ENCODE results near the gene SAXO2. TPM values are rescaled to one million over a fixed set of nuclear protein-coding genes. Genes with fewer than 3 reads are reported as not detected.
"Not testable (repeated sequence)": the region's sequence is repeated elsewhere in the genome, so short reads cannot be mapped to it uniquely, and the experiment has no call there.

SAXO2 gene
- total RNA-seq, 3 donors from 2014 or later (not counting 1 experiment from before 2014, with no cell fraction given), result 0.83 to 6.5 (median 1.6) TPM

GRCh38 chr15:82298032-82298431 is 35.4 kb downstream of the SAXO2 start:
- DNase-seq (no peak), ATAC-seq (no peak)
- H3K4me1 ChIP-seq (ENCODE audit: control insufficient read depth, insufficient read depth, low read length), result peaks cover 13% of the 10 kb centered on the region
- Mint-ChIP-seq H3K4me3 (peak overlapping the region; percentile 57), H3K4me1 (peaks cover 0 to 6% of the 10 kb centered on the region in 2 donors), H3K27me3 (ENCODE audit: low read depth in 2 of 2) (no peaks in the 10 kb centered on the region), H3K9me3 (no peaks in the 10 kb centered on the region), H3K36me3 (no peaks in the 10 kb centered on the region), H3K27ac (no peak overlapping the region)
- H3K4me3 ChIP-seq (ENCODE audit: low read length), result no peak overlapping the region
- no peaks in the 10 kb centered on the region for H3K27me3 ChIP-seq (ENCODE audit: control insufficient read depth, insufficient read depth, low read length)
- peak overlapping the region; percentile 4 for H3K27ac ChIP-seq (ENCODE audit: low read length)
- no peak for TF ChIP-seq CTCF (IDR thresholded peaks at IDR 0.05)
- 96% methylated on average over 13 of the region's 13 CpGs for WGBS (ENCODE audit: insufficient coverage)
- H3K36me3 ChIP-seq (ENCODE audit: control insufficient read depth, insufficient read depth, low read length), result no peaks in the 10 kb centered on the region
- intact Hi-C loops (cut with micrococcal nuclease), result no loop called here
- no peaks in the 10 kb centered on the region for H3K9me3 ChIP-seq (ENCODE audit: control insufficient read depth, insufficient read depth, low read length)

GRCh38 chr15:82298520-82298919 is 35.9 kb downstream of the SAXO2 start:
- DNase-seq, result peak; percentile 28 to 76
- Histone ChIP-seq H3K27ac (ENCODE audit: low read length) (peak overlapping the region; percentile 4), H3K4me1 (ENCODE audit: control insufficient read depth, insufficient read depth, low read length) (peaks cover 13% of the 10 kb centered on the region), H3K4me3 (ENCODE audit: low read length) (no peak overlapping the region), H3K27me3 (ENCODE audit: control insufficient read depth, insufficient read depth, low read length) (no peaks in the 10 kb centered on the region), H3K36me3 (ENCODE audit: control insufficient read depth, insufficient read depth, low read length) (no peaks in the 10 kb centered on the region), H3K9me3 (ENCODE audit: control insufficient read depth, insufficient read depth, low read length) (no peaks in the 10 kb centered on the region)
- ATAC-seq, result peak; percentile 69 to 91 (median 78)
- Mint-ChIP-seq H3K4me3 (peak overlapping the region; percentile 13), H3K27ac (peak overlapping the region in 1 of 2 donors; percentile 21), H3K4me1 (peaks cover 0 to 6% of the 10 kb centered on the region in 2 donors), H3K27me3 (ENCODE audit: low read depth in 2 of 2) (no peaks in the 10 kb centered on the region), H3K36me3 (no peaks in the 10 kb centered on the region), H3K9me3 (no peaks in the 10 kb centered on the region)
- TF ChIP-seq CTCF (IDR thresholded peaks at IDR 0.05), result no peak
- 21% methylated on average over 44 of the region's 44 CpGs for WGBS (ENCODE audit: insufficient coverage)
- intact Hi-C loops (cut with micrococcal nuclease), result no loop called here

GRCh38 chr15:82299511-82299914 is 36.9 kb downstream of the SAXO2 start:
- H3K36me3 ChIP-seq (ENCODE audit: control insufficient read depth, insufficient read depth, low read length); DNase-seq; H3K27me3 ChIP-seq (ENCODE audit: control insufficient read depth, insufficient read depth, low read length); H3K4me3 Mint-ChIP-seq; H3K36me3 Mint-ChIP-seq; H3K27me3 Mint-ChIP-seq (ENCODE audit: low read depth in 2 of 2); intact Hi-C loops (cut with micrococcal nuclease); H3K9me3 Mint-ChIP-seq; ATAC-seq; H3K27ac ChIP-seq (ENCODE audit: low read length); H3K4me1 Mint-ChIP-seq; H3K9me3 ChIP-seq (ENCODE audit: control insufficient read depth, insufficient read depth, low read length); H3K4me3 ChIP-seq (ENCODE audit: low read length); H3K27ac Mint-ChIP-seq: not testable (repeated sequence)
- WGBS (ENCODE audit: insufficient coverage), result 93% methylated on average over 3 of the region's 6 CpGs
- H3K4me1 ChIP-seq (ENCODE audit: control insufficient read depth, insufficient read depth, low read length), result peaks cover 13% of the 10 kb centered on the region

GRCh38 chr15:82300326-82300725 is 37.7 kb downstream of the SAXO2 start:
- ATAC-seq; H3K9me3 ChIP-seq (ENCODE audit: control insufficient read depth, insufficient read depth, low read length); H3K27me3 Mint-ChIP-seq (ENCODE audit: low read depth in 2 of 2); DNase-seq; H3K36me3 Mint-ChIP-seq; H3K9me3 Mint-ChIP-seq; H3K27ac Mint-ChIP-seq; H3K36me3 ChIP-seq (ENCODE audit: control insufficient read depth, insufficient read depth, low read length); H3K4me3 Mint-ChIP-seq; H3K4me3 ChIP-seq (ENCODE audit: low read length); H3K27me3 ChIP-seq (ENCODE audit: control insufficient read depth, insufficient read depth, low read length); H3K27ac ChIP-seq (ENCODE audit: low read length); H3K4me1 Mint-ChIP-seq; intact Hi-C loops (cut with micrococcal nuclease): not testable (repeated sequence)
- WGBS (ENCODE audit: insufficient coverage), result 92% methylated on average over 6 of the region's 6 CpGs
- peaks cover 13% of the 10 kb centered on the region for H3K4me1 ChIP-seq (ENCODE audit: control insufficient read depth, insufficient read depth, low read length)
